ENCODE results near the gene LRRC34. TPM values are rescaled to one million over a fixed set of nuclear protein-coding genes. Genes with fewer than 3 reads are reported as not detected.

LRRC34 gene
- total and polyA plus RNA-seq, 9 of the 15 experiments (the other 6 are each of a cell fraction or from before 2014, with no cell fraction given), result 0.17 to 0.30 TPM; not detected in 7

DNA sequence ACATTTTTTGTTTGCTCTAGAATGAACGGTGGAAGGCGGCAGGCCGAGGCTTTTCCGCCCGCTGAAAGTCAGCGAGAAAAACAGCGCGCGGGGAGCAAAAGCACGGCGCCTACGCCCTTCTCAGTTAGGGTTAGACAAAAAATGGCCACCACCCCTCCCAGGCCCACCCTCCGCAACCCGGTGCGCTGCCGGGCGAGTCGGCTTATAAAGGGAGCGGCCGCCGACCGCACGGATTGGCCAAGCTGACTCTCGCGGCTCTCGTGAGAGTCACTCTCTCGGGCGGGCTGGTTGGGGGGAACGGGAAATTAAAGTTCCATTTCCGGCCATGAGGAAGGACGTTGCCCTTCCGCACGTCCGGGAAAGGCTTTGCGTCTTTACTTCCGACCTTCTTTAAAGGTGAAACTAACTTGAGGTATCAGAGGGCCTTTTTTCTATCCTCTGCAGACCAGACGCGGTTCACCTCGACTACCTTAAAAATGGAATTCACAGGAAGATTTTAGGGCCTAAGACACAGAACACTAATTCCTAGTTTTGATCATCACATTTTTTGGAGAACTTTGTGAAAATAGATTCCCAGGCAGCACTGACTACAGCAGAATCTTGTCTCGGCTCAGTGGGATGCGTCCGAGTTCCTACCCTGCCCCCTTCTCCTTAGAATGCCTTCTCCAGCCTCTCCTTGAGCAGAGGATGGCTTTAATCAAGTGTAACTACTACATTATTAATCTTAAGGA, 47.7 kb downstream of the LRRC34 start, which contains the start of gene TERC (continued):
- TF ChIP-seq, protein P1, sequence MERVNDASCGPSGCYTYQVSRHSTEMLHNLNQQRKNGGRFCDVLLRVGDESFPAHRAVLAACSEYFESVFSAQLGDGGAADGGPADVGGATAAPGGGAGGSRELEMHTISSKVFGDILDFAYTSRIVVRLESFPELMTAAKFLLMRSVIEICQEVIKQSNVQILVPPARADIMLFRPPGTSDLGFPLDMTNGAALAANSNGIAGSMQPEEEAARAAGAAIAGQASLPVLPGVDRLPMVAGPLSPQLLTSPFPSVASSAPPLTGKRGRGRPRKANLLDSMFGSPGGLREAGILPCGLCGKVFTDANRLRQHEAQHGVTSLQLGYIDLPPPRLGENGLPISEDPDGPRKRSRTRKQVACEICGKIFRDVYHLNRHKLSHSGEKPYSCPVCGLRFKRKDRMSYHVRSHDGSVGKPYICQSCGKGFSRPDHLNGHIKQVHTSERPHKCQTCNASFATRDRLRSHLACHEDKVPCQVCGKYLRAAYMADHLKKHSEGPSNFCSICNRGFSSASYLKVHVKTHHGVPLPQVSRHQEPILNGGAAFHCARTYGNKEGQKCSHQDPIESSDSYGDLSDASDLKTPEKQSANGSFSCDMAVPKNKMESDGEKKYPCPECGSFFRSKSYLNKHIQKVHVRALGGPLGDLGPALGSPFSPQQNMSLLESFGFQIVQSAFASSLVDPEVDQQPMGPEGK (CRISPR knock-in tag; IDR thresholded peaks at IDR 0.05; ENCODE audit: borderline replicate concordance), result peak; percentile 59; the same call in 1 of the 2 replicates
- TF ChIP-seq FOS (IDR thresholded peaks at IDR 0.05; ENCODE audit: extremely low read depth, insufficient read length), result no peak
- TF ChIP-seq SREBF1 (IDR thresholded peaks at IDR 0.05; ENCODE audit: borderline replicate concordance, low read depth, low read length), result no peak
- TF ChIP-seq ZNF668 (CRISPR knock-in tag; IDR thresholded peaks at IDR 0.05), result no peak
- TF ChIP-seq, protein P2, sequence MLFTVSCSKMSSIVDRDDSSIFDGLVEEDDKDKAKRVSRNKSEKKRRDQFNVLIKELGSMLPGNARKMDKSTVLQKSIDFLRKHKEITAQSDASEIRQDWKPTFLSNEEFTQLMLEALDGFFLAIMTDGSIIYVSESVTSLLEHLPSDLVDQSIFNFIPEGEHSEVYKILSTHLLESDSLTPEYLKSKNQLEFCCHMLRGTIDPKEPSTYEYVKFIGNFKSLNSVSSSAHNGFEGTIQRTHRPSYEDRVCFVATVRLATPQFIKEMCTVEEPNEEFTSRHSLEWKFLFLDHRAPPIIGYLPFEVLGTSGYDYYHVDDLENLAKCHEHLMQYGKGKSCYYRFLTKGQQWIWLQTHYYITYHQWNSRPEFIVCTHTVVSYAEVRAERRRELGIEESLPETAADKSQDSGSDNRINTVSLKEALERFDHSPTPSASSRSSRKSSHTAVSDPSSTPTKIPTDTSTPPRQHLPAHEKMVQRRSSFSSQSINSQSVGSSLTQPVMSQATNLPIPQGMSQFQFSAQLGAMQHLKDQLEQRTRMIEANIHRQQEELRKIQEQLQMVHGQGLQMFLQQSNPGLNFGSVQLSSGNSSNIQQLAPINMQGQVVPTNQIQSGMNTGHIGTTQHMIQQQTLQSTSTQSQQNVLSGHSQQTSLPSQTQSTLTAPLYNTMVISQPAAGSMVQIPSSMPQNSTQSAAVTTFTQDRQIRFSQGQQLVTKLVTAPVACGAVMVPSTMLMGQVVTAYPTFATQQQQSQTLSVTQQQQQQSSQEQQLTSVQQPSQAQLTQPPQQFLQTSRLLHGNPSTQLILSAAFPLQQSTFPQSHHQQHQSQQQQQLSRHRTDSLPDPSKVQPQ (CRISPR knock-in tag; IDR thresholded peaks at IDR 0.05; ENCODE audit: borderline replicate concordance), result no peak
- TF ChIP-seq, protein P3, sequence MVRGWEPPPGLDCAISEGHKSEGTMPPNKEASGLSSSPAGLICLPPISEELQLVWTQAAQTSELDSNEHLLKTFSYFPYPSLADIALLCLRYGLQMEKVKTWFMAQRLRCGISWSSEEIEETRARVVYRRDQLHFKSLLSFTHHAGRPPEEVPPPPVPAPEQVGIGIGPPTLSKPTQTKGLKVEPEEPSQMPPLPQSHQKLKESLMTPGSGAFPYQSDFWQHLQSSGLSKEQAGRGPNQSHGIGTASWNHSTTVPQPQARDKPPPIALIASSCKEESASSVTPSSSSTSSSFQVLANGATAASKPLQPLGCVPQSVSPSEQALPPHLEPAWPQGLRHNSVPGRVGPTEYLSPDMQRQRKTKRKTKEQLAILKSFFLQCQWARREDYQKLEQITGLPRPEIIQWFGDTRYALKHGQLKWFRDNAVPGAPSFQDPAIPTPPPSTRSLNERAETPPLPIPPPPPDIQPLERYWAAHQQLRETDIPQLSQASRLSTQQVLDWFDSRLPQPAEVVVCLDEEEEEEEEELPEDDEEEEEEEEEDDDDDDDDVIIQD (CRISPR knock-in tag; IDR thresholded peaks at IDR 0.05), result 0 out of 2 replicates have a peak, but pooled peaks have one; percentile 8
- TF ChIP-seq KLF1 (tag; IDR thresholded peaks at IDR 0.05), result peak; percentile 64; the same call in 1 of the 2 replicates
- TF ChIP-seq ZNF778 (CRISPR knock-in tag; IDR thresholded peaks at IDR 0.05), result no peak
- TF ChIP-seq, protein P4, sequence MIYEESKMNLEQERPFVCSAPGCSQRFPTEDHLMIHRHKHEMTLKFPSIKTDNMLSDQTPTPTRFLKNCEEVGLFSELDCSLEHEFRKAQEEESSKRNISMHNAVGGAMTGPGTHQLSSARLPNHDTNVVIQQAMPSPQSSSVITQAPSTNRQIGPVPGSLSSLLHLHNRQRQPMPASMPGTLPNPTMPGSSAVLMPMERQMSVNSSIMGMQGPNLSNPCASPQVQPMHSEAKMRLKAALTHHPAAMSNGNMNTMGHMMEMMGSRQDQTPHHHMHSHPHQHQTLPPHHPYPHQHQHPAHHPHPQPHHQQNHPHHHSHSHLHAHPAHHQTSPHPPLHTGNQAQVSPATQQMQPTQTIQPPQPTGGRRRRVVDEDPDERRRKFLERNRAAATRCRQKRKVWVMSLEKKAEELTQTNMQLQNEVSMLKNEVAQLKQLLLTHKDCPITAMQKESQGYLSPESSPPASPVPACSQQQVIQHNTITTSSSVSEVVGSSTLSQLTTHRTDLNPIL (CRISPR knock-in tag; IDR thresholded peaks at IDR 0.05), result no peak
- TF ChIP-seq ZNF707 (CRISPR knock-in tag; conservative IDR thresholded peaks at IDR 0.05), result 0 out of 2 replicates have a peak, but pooled peaks have one; percentile 27
- TF ChIP-seq JUN (IDR thresholded peaks at IDR 0.05; ENCODE audit: borderline replicate concordance, low read depth, low read length), result no peak
- TF ChIP-seq JUN (CRISPR knock-in tag; IDR thresholded peaks at IDR 0.05; ENCODE audit: borderline replicate concordance), result no peak
- TF ChIP-seq ZNF263 (CRISPR knock-in tag; IDR thresholded peaks at IDR 0.05; ENCODE audit: borderline replicate concordance), result no peak
- TF ChIP-seq SIN3B (IDR thresholded peaks at IDR 0.05; ENCODE audit: low read depth), result no peak
- TF ChIP-seq ZBTB1 (CRISPR knock-in tag; IDR thresholded peaks at IDR 0.05; ENCODE audit: borderline replicate concordance, low read depth), result no peak; the same call in 1 of the 2 replicates
- TF ChIP-seq, protein P5, sequence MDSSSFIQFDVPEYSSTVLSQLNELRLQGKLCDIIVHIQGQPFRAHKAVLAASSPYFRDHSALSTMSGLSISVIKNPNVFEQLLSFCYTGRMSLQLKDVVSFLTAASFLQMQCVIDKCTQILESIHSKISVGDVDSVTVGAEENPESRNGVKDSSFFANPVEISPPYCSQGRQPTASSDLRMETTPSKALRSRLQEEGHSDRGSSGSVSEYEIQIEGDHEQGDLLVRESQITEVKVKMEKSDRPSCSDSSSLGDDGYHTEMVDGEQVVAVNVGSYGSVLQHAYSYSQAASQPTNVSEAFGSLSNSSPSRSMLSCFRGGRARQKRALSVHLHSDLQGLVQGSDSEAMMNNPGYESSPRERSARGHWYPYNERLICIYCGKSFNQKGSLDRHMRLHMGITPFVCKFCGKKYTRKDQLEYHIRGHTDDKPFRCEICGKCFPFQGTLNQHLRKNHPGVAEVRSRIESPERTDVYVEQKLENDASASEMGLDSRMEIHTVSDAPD (CRISPR knock-in tag; IDR thresholded peaks at IDR 0.05), result no peak
- TF ChIP-seq RBBP5 (IDR thresholded peaks at IDR 0.05; ENCODE audit: borderline replicate concordance, insufficient read depth, low read length, poor library complexity, severe bottlenecking), result peak; percentile 60
